Neural cell (in vitro differentiated cells): ENCODE data around the gene PML. TPM values are rescaled to one million over a fixed set of nuclear protein-coding genes. Genes with fewer than 3 reads are reported as not detected.

ENCODE experiments used
- H2AFZ ChIP-seq: fragments of 200-600, 300-800 bp; sonication (generic), shearing (Covaris generic); 2 replicates; pipeline ENCODE4 v1.6.0; 2014; ENCODE audit warnings: low read depth, mild to moderate bottlenecking, antibody characterized with exemption, low read length, moderate library complexity
- H3F3A ChIP-seq: fragments of 200-600 bp; shearing (Covaris generic); 2 replicates; pipeline ENCODE4 v1.6.1; 2016; ENCODE audit warnings: mild to moderate bottlenecking, moderate library complexity, mixed read lengths, antibody characterized with exemption, low read length; ENCODE audit not compliant: insufficient read depth, poor library complexity, severe bottlenecking
- H3K27ac ChIP-seq: fragments of 200-600, 300-800 bp; sonication (generic), shearing (Covaris generic); 2 replicates; pipeline ENCODE4 v1.5.1; 2014; ENCODE audit warnings: mild to moderate bottlenecking, low read length, moderate library complexity
- H3K27me3 ChIP-seq: fragments of 300-800, 200-600 bp; sonication (generic), shearing (Covaris generic); 2 replicates; pipeline ENCODE4 v1.6.0; 2014; ENCODE audit warnings: mild to moderate bottlenecking, low read depth, low read length, moderate library complexity; ENCODE audit not compliant: insufficient read depth
- H3K36me3 ChIP-seq: fragments of 300-800, 200-600 bp; sonication (generic), shearing (Covaris generic); 2 replicates; pipeline ENCODE4 v1.5.1; 2014; ENCODE audit warnings: mild to moderate bottlenecking, antibody characterized with exemption, low read length, moderate library complexity; ENCODE audit not compliant: insufficient read depth
- H3K4me2 ChIP-seq: fragments of 300-800, 200-600 bp; sonication (generic), shearing (Covaris generic); 2 replicates; pipeline ENCODE4 v1.6.0; 2014; ENCODE audit warnings: mild to moderate bottlenecking, low read length
- H3K4me3 ChIP-seq: fragments of 300-800, 200-600 bp; sonication (generic), shearing (Covaris generic); 2 replicates; pipeline ENCODE4 v1.5.1; 2014; ENCODE audit warnings: mild to moderate bottlenecking, low read length, moderate library complexity
- H3K79me2 ChIP-seq: fragments of 200-600 bp; shearing (Covaris generic); replicated peaks from 2 replicates; pipeline ENCODE4 v1.6.0; 2014; ENCODE audit warnings: mild to moderate bottlenecking, low read length, moderate library complexity; ENCODE audit not compliant: insufficient read depth
- H3K9ac ChIP-seq: fragments of 300-800, 200-600 bp; sonication (generic), shearing (Covaris generic); 2 replicates; pipeline ENCODE4 v1.6.1; 2016; ENCODE audit warnings: mild to moderate bottlenecking, low read length, mixed read lengths
- H3K9me2 ChIP-seq: fragments of 200-600 bp; shearing (Covaris generic); 2 replicates; pipeline ENCODE4 v1.6.1; 2016; ENCODE audit warnings: mild to moderate bottlenecking, low read length, mixed read lengths; ENCODE audit not compliant: insufficient read depth
- H3K9me3 ChIP-seq: fragments of 200-600, 300-800 bp; sonication (generic), shearing (Covaris generic); 2 replicates; pipeline ENCODE4 v1.6.1; 2016; ENCODE audit warnings: mild to moderate bottlenecking, mixed run types, low read length, moderate library complexity, mixed read lengths
- H4K20me1 ChIP-seq: fragments of 200-600 bp; shearing (Covaris generic); 2 replicates; pipeline ENCODE4 v1.6.1; 2016; ENCODE audit warnings: mild to moderate bottlenecking, mixed run types; ENCODE audit not compliant: insufficient read depth
- EP300 ChIP-seq: fragments of 450-650 bp; conservative IDR thresholded peaks from 2 replicates; pipeline ENCODE4 v1.6.1; 2014; ENCODE audit warnings: antibody characterized with exemption, mild to moderate bottlenecking, moderate library complexity; ENCODE audit not compliant: poor library complexity, severe bottlenecking
- EZH2 ChIP-seq: fragments of 200-600, 300-800 bp; shearing (Covaris generic), sonication (generic); IDR thresholded peaks from 2 replicates; pipeline ENCODE4 v1.6.1; 2014; ENCODE audit warnings: antibody characterized with exemption, low read length, borderline replicate concordance, mild to moderate bottlenecking; ENCODE audit not compliant: insufficient read depth, poor library complexity, severe bottlenecking
- MXI1 ChIP-seq: fragments of 450-650 bp; conservative IDR thresholded peaks from 2 replicates; pipeline ENCODE4 v1.6.1; 2014; ENCODE audit warnings: antibody characterized with exemption, mild to moderate bottlenecking; ENCODE audit not compliant: poor library complexity, severe bottlenecking
- POLR2AphosphoS5 ChIP-seq: IDR thresholded peaks from 2 replicates; pipeline ENCODE4 v1.6.1; 2012
- RAD21 ChIP-seq: fragments of 450-650 bp; conservative IDR thresholded peaks from 2 replicates; pipeline ENCODE4 v1.6.1; 2014; ENCODE audit warnings: antibody characterized with exemption, mild to moderate bottlenecking, moderate library complexity
- SMC3 ChIP-seq: fragments of 450-650 bp; conservative IDR thresholded peaks from 2 replicates; pipeline ENCODE4 v1.6.1; 2014; ENCODE audit warnings: antibody characterized with exemption, mild to moderate bottlenecking, moderate library complexity; ENCODE audit not compliant: poor library complexity
- TAF1 ChIP-seq: IDR thresholded peaks from 2 replicates; pipeline ENCODE4 v1.6.1; 2012; ENCODE audit warnings: low read depth
- polyA plus RNA-seq: library from polyadenylated mRNA; depleted of rRNA; stranded (reverse); fragments of >200 nt; gene quantifications from 2 replicates; pipeline ENCODE4 v1.2.3, GENCODE V29; 2014
- TF ChIP-seq, protein P1 (sequence below): IDR thresholded peaks from 2 replicates; pipeline ENCODE4 v1.6.1; 2012; ENCODE audit warnings: borderline replicate concordance
- TF ChIP-seq, protein P2 (sequence below): fragments of 450-650 bp; IDR thresholded peaks from 2 replicates; pipeline ENCODE4 v1.5.1; 2014; ENCODE audit warnings: antibody characterized with exemption, mild to moderate bottlenecking, moderate library complexity; ENCODE audit not compliant: poor library complexity, severe bottlenecking

Gene PML
- polyA plus RNA-seq, 1 donor from 2014 or later, result 4.7 TPM

DNA sequence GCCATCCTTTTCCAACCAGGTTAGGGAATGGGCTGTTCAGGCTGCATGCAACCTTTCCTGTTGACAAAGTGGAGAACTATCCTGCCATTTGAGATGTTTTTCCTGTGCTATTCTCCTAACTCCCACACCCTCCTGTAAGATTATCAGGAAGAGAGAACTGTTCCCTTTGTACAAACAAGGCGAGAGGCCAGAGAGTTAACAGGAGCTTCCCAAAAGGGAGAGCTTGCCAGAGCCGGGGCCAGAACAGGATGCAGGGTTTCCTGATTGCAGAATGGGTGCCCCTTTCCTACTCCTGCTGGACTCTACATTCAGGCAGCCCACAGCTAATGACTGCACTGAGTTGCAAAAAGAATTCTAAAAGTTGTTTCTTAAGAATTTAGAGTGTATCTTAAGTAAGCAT is 17.1 kb downstream of the PML start (continued):
- no peak for TF ChIP-seq EZH2
- TF ChIP-seq TAF1, result no peak
- TF ChIP-seq RAD21, result no peak

DNA sequence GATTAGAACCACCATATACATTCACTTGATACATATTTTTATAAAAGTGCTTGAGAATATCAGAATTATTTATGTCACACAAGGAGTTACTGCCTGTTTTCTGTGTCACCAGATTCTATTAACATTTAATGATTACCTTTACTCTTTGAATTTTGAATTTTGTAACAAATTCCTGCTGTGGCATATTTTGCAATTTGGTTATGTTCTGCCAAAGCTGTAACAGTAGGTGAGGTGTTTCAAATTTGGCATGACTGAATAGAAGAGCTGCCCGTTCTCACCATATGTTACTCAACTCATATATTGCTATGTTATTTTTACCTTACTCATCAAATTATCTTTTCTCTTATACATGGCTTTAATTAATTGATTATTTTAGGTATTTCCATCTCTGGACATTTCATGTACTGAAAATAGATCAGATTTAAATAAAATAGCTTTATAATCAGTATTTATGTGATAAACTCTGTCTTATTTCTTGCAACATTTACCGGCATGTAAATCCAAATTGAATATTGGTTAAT is 18.9 kb downstream of the PML start:
- Histone ChIP-seq H3K79me2 (no peaks in the 10 kb centered on the region), H4K20me1 (no peaks in the 10 kb centered on the region)

DNA sequence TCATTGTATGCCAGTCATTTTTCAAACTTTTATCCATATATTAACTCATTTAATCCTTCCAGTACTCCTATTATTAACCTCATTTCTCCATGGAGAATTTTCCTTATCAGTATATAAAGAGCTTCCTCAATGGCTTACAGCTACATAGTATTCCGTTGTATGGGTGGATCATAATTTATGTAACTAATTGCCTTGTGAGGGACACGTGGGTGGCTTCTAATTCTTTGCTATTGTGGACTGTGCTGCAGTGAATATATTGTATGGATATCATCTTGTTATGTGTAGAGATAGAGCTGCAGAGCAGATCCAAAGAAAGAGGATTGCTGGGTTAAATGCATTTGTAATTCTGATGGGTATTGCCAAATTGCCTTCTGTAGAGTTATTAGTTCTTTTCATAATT is 25.2 kb downstream of the PML start:
- H4K20me1 ChIP-seq, result no peaks in the 10 kb centered on the region
- no peak overlapping the region for H3K9ac ChIP-seq
- H3K79me2 ChIP-seq, result no peaks in the 10 kb centered on the region
- no peaks in the 10 kb centered on the region for H3K27me3 ChIP-seq
- no peak overlapping the region for H3K27ac ChIP-seq
- no peak overlapping the region for H3K4me2 ChIP-seq
- no peaks in the 10 kb centered on the region for H3K9me2 ChIP-seq
- H3F3A ChIP-seq, result no peaks in the 10 kb centered on the region
- H3K9me3 ChIP-seq, result no peaks in the 10 kb centered on the region
- no peak overlapping the region for H3K4me3 ChIP-seq
- no peak overlapping the region for H2AFZ ChIP-seq
- H3K36me3 ChIP-seq, result no peaks in the 10 kb centered on the region
- TF ChIP-seq EP300 (no peak), POLR2AphosphoS5 (no peak), SMC3 (no peak), TAF1 (no peak), RAD21 (no peak)
- TF ChIP-seq, protein P1, sequence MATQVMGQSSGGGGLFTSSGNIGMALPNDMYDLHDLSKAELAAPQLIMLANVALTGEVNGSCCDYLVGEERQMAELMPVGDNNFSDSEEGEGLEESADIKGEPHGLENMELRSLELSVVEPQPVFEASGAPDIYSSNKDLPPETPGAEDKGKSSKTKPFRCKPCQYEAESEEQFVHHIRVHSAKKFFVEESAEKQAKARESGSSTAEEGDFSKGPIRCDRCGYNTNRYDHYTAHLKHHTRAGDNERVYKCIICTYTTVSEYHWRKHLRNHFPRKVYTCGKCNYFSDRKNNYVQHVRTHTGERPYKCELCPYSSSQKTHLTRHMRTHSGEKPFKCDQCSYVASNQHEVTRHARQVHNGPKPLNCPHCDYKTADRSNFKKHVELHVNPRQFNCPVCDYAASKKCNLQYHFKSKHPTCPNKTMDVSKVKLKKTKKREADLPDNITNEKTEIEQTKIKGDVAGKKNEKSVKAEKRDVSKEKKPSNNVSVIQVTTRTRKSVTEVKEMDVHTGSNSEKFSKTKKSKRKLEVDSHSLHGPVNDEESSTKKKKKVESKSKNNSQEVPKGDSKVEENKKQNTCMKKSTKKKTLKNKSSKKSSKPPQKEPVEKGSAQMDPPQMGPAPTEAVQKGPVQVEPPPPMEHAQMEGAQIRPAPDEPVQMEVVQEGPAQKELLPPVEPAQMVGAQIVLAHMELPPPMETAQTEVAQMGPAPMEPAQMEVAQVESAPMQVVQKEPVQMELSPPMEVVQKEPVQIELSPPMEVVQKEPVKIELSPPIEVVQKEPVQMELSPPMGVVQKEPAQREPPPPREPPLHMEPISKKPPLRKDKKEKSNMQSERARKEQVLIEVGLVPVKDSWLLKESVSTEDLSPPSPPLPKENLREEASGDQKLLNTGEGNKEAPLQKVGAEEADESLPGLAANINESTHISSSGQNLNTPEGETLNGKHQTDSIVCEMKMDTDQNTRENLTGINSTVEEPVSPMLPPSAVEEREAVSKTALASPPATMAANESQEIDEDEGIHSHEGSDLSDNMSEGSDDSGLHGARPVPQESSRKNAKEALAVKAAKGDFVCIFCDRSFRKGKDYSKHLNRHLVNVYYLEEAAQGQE, result no peak
- TF ChIP-seq, protein P2, sequence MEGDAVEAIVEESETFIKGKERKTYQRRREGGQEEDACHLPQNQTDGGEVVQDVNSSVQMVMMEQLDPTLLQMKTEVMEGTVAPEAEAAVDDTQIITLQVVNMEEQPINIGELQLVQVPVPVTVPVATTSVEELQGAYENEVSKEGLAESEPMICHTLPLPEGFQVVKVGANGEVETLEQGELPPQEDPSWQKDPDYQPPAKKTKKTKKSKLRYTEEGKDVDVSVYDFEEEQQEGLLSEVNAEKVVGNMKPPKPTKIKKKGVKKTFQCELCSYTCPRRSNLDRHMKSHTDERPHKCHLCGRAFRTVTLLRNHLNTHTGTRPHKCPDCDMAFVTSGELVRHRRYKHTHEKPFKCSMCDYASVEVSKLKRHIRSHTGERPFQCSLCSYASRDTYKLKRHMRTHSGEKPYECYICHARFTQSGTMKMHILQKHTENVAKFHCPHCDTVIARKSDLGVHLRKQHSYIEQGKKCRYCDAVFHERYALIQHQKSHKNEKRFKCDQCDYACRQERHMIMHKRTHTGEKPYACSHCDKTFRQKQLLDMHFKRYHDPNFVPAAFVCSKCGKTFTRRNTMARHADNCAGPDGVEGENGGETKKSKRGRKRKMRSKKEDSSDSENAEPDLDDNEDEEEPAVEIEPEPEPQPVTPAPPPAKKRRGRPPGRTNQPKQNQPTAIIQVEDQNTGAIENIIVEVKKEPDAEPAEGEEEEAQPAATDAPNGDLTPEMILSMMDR, result no peak

More for the DNA sequence above, 18.9 kb downstream of the PML start:
- Histone ChIP-seq H3K27ac (no peak overlapping the region), H3K9me2 (no peaks in the 10 kb centered on the region), H3K4me2 (no peak overlapping the region), H3K4me3 (no peak overlapping the region), H2AFZ (no peak overlapping the region), H3K9ac (no peak overlapping the region), H3K27me3 (no peaks in the 10 kb centered on the region), H3K36me3 (no peaks in the 10 kb centered on the region), H3F3A (no peaks in the 10 kb centered on the region), H3K9me3 (no peaks in the 10 kb centered on the region)
- no peak for TF ChIP-seq EP300
- no peak for TF ChIP-seq MXI1
- no peak for TF ChIP-seq POLR2AphosphoS5
- TF ChIP-seq RAD21, result no peak
- no peak for TF ChIP-seq TAF1
- TF ChIP-seq, protein P2, result no peak
- no peak for TF ChIP-seq EZH2
- TF ChIP-seq, protein P1, result no peak
- TF ChIP-seq SMC3, result no peak
